ENCODE data around the gene FBXL12. TPM values are rescaled to one million over a fixed set of nuclear protein-coding genes. Genes with fewer than 3 reads are reported as not detected.

Gene FBXL12
- total RNA-seq, 1 experiment from 2014 or later: 21.9 TPM

DNA sequence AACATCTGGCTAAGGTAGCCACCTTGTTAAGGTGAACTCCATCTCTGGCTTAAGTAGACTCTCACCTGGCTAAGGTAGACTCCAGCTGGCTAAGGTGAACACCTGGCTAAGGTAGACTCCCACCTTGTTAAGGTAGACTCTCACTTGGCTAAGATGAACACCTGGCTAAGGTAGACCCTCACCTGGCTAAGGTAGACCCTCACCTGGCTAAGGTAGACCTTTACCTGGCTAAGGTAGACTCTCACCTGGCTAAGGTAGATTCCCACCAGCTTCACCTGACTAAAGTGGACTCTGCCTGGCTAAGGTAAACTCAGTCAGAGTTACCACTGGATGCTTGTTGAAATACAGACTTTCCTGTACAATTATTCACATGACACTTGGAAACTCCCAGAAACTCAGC, 39.9 kb upstream of the FBXL12 start:
- Histone ChIP-seq H3K4me2 (ENCODE audit: low read length) (no peak overlapping the region), H2AFZ (ENCODE audit: low read depth, low read length, poor library complexity, severe bottlenecking) (no peak overlapping the region), H3K9me3 (ENCODE audit: control insufficient read depth in 1 of 2, insufficient read depth in 1 of 2, low read depth in 1 of 2, low read length in 2 of 2) (no peaks in the 10 kb centered on the region), H3K27ac (ENCODE audit: low read depth, low read length) (no peak overlapping the region), H3K9me2 (ENCODE audit: insufficient read depth) (no peaks in the 10 kb centered on the region), H3K9ac (ENCODE audit: low read length) (no peak overlapping the region), H3K79me2 (ENCODE audit: insufficient read depth, low read length) (no peaks in the 10 kb centered on the region), H3K36me3 (ENCODE audit: control insufficient read depth in 1 of 2, insufficient read depth in 2 of 2, low read length in 2 of 2) (peaks cover 0 to 2% of the 10 kb centered on the region in 2 experiments; a peak in 1 of 4 replicates), H4K20me1 (ENCODE audit: insufficient read depth) (no peaks in the 10 kb centered on the region), H3K27me3 (ENCODE audit: insufficient read depth, low read length) (no peaks in the 10 kb centered on the region), H3K4me1 (ENCODE audit: control insufficient read depth in 1 of 2, insufficient read depth in 2 of 2, low read length in 2 of 2) (peaks cover 0 to 5% of the 10 kb centered on the region in 2 experiments; a peak in 2 of 4 replicates), H3K4me3 (replicated peaks in 1 of 2; ENCODE audit: low read depth in 1 of 2, low read length in 2 of 2) (no peak overlapping the region)
- POLR2A ChIA-PET: no interaction called here
- TF ChIP-seq SP1 (IDR thresholded peaks at IDR 0.05; ENCODE audit: low read depth) (no peak), ZNF274 (IDR thresholded peaks at IDR 0.05; ENCODE audit: low read depth, low read length) (no peak), SIN3A (IDR thresholded peaks at IDR 0.05; ENCODE audit: low read depth) (no peak), CEBPB (IDR thresholded peaks at IDR 0.05; ENCODE audit: low read depth) (no peak), FOSL1 (IDR thresholded peaks at IDR 0.05; ENCODE audit: low read depth) (no peak)
- BruUV-seq (replicated peaks): no TSS peak
- CTCF ChIA-PET: no interaction called here
- intact Hi-C loops (cut with micrococcal nuclease): no loop called here
- ATAC-seq (no peak), DNase-seq (ENCODE audit: low read depth, low spot score) (no peak)
- RAD21 ChIA-PET (ENCODE audit: low non-redundant PET in 1 of 2, low total read pairs in 2 of 2, uncharacterized antibody in 2 of 2, unreplicated experiment in 2 of 2): no interaction called here

DNA sequence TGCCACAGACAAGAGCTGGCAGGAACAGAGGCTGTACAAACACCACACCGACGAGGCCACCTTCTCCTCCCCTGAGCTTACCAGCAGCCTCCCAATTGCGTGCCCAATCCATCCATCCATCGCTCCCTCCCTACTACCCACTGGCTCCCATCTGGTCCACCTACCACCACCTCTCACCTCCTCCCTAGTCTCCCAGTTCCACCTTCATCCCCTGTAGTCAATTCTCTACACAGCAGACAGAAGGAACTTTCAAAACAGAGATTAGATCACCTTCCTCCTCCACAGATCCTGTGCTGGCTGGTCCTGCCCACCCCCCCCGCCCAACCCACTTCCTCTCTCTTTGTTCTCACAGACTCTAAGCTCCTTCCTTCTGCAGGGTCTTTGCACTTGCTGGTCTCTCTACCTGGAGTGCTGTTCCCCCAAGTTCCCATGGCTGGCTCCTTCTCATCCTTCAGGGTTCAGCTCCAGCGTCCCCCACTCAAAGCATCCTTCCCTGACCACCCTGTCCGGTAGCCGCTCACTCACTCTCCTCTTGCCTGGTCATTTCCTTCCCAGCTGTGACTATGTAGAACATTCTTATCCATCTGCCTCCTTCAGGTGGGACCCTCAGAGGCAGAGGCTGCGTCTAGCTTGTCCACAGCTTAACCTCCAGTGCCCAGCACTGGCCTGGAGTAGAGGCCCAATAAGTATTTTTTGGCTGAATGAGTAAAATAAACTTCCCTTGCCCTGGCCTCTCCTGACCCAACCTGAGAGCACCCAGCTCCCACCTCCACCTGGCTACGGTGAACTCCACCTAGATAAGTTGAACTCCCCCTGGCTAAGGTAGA, 39.3 kb upstream of the FBXL12 start:
- no TSS peak for BruUV-seq (replicated peaks)
- Histone ChIP-seq H3K9me3 (ENCODE audit: control insufficient read depth in 1 of 2, insufficient read depth in 1 of 2, low read depth in 1 of 2, low read length in 2 of 2) (no peaks in the 10 kb centered on the region), H3K9ac (ENCODE audit: low read length) (no peak overlapping the region), H3K4me1 (ENCODE audit: control insufficient read depth in 1 of 2, insufficient read depth in 2 of 2, low read length in 2 of 2) (peaks cover 0 to 10% of the 10 kb centered on the region in 2 experiments; a peak in 2 of 4 replicates), H3K27me3 (ENCODE audit: insufficient read depth, low read length) (no peaks in the 10 kb centered on the region), H2AFZ (ENCODE audit: low read depth, low read length, poor library complexity, severe bottlenecking) (no peak overlapping the region), H3K36me3 (ENCODE audit: control insufficient read depth in 1 of 2, insufficient read depth in 2 of 2, low read length in 2 of 2) (peaks cover 0 to 2% of the 10 kb centered on the region in 2 experiments; a peak in 1 of 4 replicates), H3K4me2 (ENCODE audit: low read length) (no peak overlapping the region), H3K27ac (ENCODE audit: low read depth, low read length) (no peak overlapping the region), H4K20me1 (ENCODE audit: insufficient read depth) (no peaks in the 10 kb centered on the region), H3K4me3 (replicated peaks in 1 of 2; ENCODE audit: low read depth in 1 of 2, low read length in 2 of 2) (no peak overlapping the region), H3K79me2 (ENCODE audit: insufficient read depth, low read length) (no peaks in the 10 kb centered on the region), H3K9me2 (ENCODE audit: insufficient read depth) (no peaks in the 10 kb centered on the region)
- POLR2A ChIA-PET: interaction anchor here (0.5 kb wide), 1 partner anchor 50 kb away, joined by 4 read pairs; no protein-coding TSS in a partner anchor
- ATAC-seq (no peak), DNase-seq (ENCODE audit: low read depth, low spot score) (no peak)
- CTCF ChIA-PET: no interaction called here
- intact Hi-C loops (cut with micrococcal nuclease): no loop called here
- RAD21 ChIA-PET (ENCODE audit: low non-redundant PET in 1 of 2, low total read pairs in 2 of 2, uncharacterized antibody in 2 of 2, unreplicated experiment in 2 of 2): no interaction called here
- TF ChIP-seq, protein P1, sequence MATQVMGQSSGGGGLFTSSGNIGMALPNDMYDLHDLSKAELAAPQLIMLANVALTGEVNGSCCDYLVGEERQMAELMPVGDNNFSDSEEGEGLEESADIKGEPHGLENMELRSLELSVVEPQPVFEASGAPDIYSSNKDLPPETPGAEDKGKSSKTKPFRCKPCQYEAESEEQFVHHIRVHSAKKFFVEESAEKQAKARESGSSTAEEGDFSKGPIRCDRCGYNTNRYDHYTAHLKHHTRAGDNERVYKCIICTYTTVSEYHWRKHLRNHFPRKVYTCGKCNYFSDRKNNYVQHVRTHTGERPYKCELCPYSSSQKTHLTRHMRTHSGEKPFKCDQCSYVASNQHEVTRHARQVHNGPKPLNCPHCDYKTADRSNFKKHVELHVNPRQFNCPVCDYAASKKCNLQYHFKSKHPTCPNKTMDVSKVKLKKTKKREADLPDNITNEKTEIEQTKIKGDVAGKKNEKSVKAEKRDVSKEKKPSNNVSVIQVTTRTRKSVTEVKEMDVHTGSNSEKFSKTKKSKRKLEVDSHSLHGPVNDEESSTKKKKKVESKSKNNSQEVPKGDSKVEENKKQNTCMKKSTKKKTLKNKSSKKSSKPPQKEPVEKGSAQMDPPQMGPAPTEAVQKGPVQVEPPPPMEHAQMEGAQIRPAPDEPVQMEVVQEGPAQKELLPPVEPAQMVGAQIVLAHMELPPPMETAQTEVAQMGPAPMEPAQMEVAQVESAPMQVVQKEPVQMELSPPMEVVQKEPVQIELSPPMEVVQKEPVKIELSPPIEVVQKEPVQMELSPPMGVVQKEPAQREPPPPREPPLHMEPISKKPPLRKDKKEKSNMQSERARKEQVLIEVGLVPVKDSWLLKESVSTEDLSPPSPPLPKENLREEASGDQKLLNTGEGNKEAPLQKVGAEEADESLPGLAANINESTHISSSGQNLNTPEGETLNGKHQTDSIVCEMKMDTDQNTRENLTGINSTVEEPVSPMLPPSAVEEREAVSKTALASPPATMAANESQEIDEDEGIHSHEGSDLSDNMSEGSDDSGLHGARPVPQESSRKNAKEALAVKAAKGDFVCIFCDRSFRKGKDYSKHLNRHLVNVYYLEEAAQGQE (IDR thresholded peaks at IDR 0.05; ENCODE audit: low read depth): no peak
- TF ChIP-seq, protein P2, sequence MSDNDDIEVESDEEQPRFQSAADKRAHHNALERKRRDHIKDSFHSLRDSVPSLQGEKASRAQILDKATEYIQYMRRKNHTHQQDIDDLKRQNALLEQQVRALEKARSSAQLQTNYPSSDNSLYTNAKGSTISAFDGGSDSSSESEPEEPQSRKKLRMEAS (IDR thresholded peaks at IDR 0.05): no peak
- TF ChIP-seq ELF1 (IDR thresholded peaks at IDR 0.05; ENCODE audit: borderline replicate concordance, low read depth) (no peak), JUND (IDR thresholded peaks at IDR 0.05) (no peak), POLR2A (IDR thresholded peaks at IDR 0.05; ENCODE audit: borderline replicate concordance, extremely low read depth, insufficient read depth, insufficient read length) (no peak), ZFX (IDR thresholded peaks at IDR 0.05) (no peak), CEBPB (IDR thresholded peaks at IDR 0.05; ENCODE audit: low read depth) (no peak), RAD21 (IDR thresholded peaks at IDR 0.05; ENCODE audit: low read depth) (no peak), POLR2AphosphoS5 (IDR thresholded peaks at IDR 0.05; ENCODE audit: low read depth, low read length) (no peak)
- TF ChIP-seq, protein P3, sequence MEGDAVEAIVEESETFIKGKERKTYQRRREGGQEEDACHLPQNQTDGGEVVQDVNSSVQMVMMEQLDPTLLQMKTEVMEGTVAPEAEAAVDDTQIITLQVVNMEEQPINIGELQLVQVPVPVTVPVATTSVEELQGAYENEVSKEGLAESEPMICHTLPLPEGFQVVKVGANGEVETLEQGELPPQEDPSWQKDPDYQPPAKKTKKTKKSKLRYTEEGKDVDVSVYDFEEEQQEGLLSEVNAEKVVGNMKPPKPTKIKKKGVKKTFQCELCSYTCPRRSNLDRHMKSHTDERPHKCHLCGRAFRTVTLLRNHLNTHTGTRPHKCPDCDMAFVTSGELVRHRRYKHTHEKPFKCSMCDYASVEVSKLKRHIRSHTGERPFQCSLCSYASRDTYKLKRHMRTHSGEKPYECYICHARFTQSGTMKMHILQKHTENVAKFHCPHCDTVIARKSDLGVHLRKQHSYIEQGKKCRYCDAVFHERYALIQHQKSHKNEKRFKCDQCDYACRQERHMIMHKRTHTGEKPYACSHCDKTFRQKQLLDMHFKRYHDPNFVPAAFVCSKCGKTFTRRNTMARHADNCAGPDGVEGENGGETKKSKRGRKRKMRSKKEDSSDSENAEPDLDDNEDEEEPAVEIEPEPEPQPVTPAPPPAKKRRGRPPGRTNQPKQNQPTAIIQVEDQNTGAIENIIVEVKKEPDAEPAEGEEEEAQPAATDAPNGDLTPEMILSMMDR (IDR thresholded peaks at IDR 0.05 in 2 of 3, conservative IDR thresholded peaks at IDR 0.05 in 1 of 3; ENCODE audit: borderline replicate concordance in 1 of 3, insufficient read depth in 1 of 3, low read depth in 2 of 3, low read length in 2 of 3): no peak

All from HCT116 (cell line).